ENCODE results near the gene MFGE8.

The MFGE8 gene

GRCh38 chr15:88913017-88913849, at the start of gene MFGE8:
Gene MFGE8, minus strand, starts transcription at chr15:88913379. Its CDS starts 60 bp downstream, at chr15:88913319.
- peak; percentile 51 for DNase-seq
- in situ Hi-C loops (cut with HindIII; ENCODE audit: low pct_ligation_motif_present, low sequenced_read_pairs) = loop anchor here (25.0 kb wide), 1 partner anchor 99 kb away; no protein-coding TSS in a partner anchor
- TF ChIP-seq, protein P1, sequence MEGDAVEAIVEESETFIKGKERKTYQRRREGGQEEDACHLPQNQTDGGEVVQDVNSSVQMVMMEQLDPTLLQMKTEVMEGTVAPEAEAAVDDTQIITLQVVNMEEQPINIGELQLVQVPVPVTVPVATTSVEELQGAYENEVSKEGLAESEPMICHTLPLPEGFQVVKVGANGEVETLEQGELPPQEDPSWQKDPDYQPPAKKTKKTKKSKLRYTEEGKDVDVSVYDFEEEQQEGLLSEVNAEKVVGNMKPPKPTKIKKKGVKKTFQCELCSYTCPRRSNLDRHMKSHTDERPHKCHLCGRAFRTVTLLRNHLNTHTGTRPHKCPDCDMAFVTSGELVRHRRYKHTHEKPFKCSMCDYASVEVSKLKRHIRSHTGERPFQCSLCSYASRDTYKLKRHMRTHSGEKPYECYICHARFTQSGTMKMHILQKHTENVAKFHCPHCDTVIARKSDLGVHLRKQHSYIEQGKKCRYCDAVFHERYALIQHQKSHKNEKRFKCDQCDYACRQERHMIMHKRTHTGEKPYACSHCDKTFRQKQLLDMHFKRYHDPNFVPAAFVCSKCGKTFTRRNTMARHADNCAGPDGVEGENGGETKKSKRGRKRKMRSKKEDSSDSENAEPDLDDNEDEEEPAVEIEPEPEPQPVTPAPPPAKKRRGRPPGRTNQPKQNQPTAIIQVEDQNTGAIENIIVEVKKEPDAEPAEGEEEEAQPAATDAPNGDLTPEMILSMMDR (IDR thresholded peaks at IDR 0.05; ENCODE audit: low read depth, low read length, missing control alignments) = no peak
- Histone ChIP-seq H3K4me3 (ENCODE audit: low read depth, low read length) (peak within 1 kb of the TSS; percentile 76), H3K27me3 (replicated peaks) (no peaks in the 10 kb centered on the region), H3K36me3 (replicated peaks) (peaks cover 9% of the 10 kb centered on the region), H3K27ac (peak within 1 kb of the TSS; percentile 66)

GRCh38 chr15:88959445-88959844, 46.3 kb upstream of the MFGE8 start:
- no peak for DNase-seq
- in situ Hi-C loops (cut with HindIII; ENCODE audit: low pct_ligation_motif_present, low sequenced_read_pairs) = no loop called here
- Histone ChIP-seq H3K27me3 (replicated peaks) (no peaks in the 10 kb centered on the region), H3K4me3 (ENCODE audit: low read depth, low read length) (no peak overlapping the region), H3K36me3 (replicated peaks) (no peaks in the 10 kb centered on the region), H3K27ac (no peak overlapping the region)
- TF ChIP-seq, protein P1 (IDR thresholded peaks at IDR 0.05; ENCODE audit: low read depth, low read length, missing control alignments) = no peak

DNA sequence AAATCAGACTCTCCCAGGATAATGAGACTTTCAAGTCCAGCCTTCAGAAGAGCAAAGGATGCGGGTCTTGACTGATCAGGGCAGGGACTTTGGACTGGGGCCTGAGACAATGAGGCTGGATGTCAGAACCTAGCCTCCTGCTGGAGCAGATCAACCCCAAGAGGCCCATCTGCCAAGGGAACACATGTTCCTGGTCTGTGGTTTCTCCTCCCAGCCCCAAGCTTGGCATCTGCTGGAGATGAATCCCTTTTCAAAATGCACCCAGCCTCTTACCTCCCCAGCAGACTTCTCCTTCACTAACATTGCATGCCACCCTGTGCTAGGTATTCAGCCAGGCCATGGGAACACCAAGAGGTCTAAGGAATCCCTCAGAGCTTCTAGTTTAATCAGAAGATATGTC, 43.7 kb upstream of the MFGE8 start:
- no peak overlapping the region for H3K27ac ChIP-seq
- H3K36me3 ChIP-seq (replicated peaks) = no peaks in the 10 kb centered on the region
- in situ Hi-C loops (cut with HindIII; ENCODE audit: low pct_ligation_motif_present, low sequenced_read_pairs) = no loop called here
- no peaks in the 10 kb centered on the region for H3K27me3 ChIP-seq (replicated peaks)
- DNase-seq = no peak
- TF ChIP-seq, protein P1 (IDR thresholded peaks at IDR 0.05; ENCODE audit: low read depth, low read length, missing control alignments) = no peak
- no peak overlapping the region for H3K4me3 ChIP-seq (ENCODE audit: low read depth, low read length)

GRCh38 chr15:88956263-88956662, 43.1 kb upstream of the MFGE8 start:
- no peak overlapping the region for H3K27ac ChIP-seq
- H3K4me3 ChIP-seq (ENCODE audit: low read depth, low read length) = no peak overlapping the region
- DNase-seq = no peak
- in situ Hi-C loops (cut with HindIII; ENCODE audit: low pct_ligation_motif_present, low sequenced_read_pairs) = no loop called here
- no peaks in the 10 kb centered on the region for H3K36me3 ChIP-seq (replicated peaks)
- no peaks in the 10 kb centered on the region for H3K27me3 ChIP-seq (replicated peaks)
- TF ChIP-seq, protein P1 (IDR thresholded peaks at IDR 0.05; ENCODE audit: low read depth, low read length, missing control alignments) = no peak

GRCh38 chr15:88954431-88955277, 41.5 kb upstream of the MFGE8 start:
- DNase-seq = peak; percentile 24
- in situ Hi-C loops (cut with HindIII; ENCODE audit: low pct_ligation_motif_present, low sequenced_read_pairs) = no loop called here
- Histone ChIP-seq H3K27ac (no peak overlapping the region), H3K36me3 (replicated peaks) (no peaks in the 10 kb centered on the region), H3K27me3 (replicated peaks) (no peaks in the 10 kb centered on the region), H3K4me3 (ENCODE audit: low read depth, low read length) (no peak overlapping the region)
- TF ChIP-seq, protein P1 (IDR thresholded peaks at IDR 0.05; ENCODE audit: low read depth, low read length, missing control alignments) = no peak

Data from brain microvascular endothelial cell (primary cell).